K562 (cell line): ENCODE data around the gene VPS37B. TPM values are rescaled to one million over a fixed set of nuclear protein-coding genes. Genes with fewer than 3 reads are reported as not detected.

ENCODE experiments used
- ATAC-seq: fragments of 200-7000 bp; cut with Tn5 transposase; 3 replicates; pipeline ENCODE4 v1.9.1; 2020; ENCODE audit warnings: moderate library complexity
- BruUV-seq: library from RNA; stranded (reverse); fragments of 400-500 nt; replicated peaks from 2 replicates; lab custom pipeline; 2021; lab: Mats Ljungman, UMichigan
- CTCF ChIA-PET: fragments of 300-600 bp; formaldehyde crosslinking; extraction: SDS; loops from one replicate; lab custom pipeline; 2021; ENCODE audit warnings: low intra/inter-chr PET ratio; lab: Yijun Ruan, JAX
- POLR2A ChIA-PET: fragments of 300-600, 350-650 bp; sonication (Branson Sonifier 250); formaldehyde crosslinking; extraction: SDS; loops from one replicate; lab custom pipeline; 2021; ENCODE audit warnings: antibody characterized with exemption, inconsistent platforms; lab: Yijun Ruan, JAX
- DNase-seq, 4 experiments: peaks; one replicate each; pipeline versions ENCODE4 v3.0.0 to v3.0.0-alpha.2; 2011 to 2018; ENCODE audit warnings: low spot score in 3 of 4, mixed read lengths in 3 of 4; ENCODE audit errors: extremely low read depth in 1 of 4
- FAIRE-seq: peaks from 2 replicates; lab custom pipeline; 2011; peaks lifted over from hg19 to GRCh38; lab: Jason Lieb, UNC
- H2AFZ ChIP-seq: 2 replicates; pipeline ENCODE4 v1.6.0; 2011; ENCODE audit warnings: low read depth, low read length, control low read depth, inconsistent platforms
- H3K27ac ChIP-seq: fragments of 200-600 bp; 3 replicates; pipeline ENCODE4 v1.8.0; 2011; ENCODE audit warnings: low read depth, mild to moderate bottlenecking, control low read depth, inconsistent platforms, low read length, moderate library complexity, mixed read lengths; ENCODE audit errors: extremely low read depth
- H3K27me3 ChIP-seq, 2 experiments: fragments of 300-600 bp in 1 of 2; 2 replicates in 1 of 2; 3 replicates in 1 of 2; pipeline versions ENCODE4 v1.6.0 to v1.8.0; 2011; ENCODE audit warnings: inconsistent platforms in 2 of 2, low read length in 2 of 2, mild to moderate bottlenecking in 1 of 2, mixed read lengths in 1 of 2, moderate library complexity in 1 of 2; ENCODE audit not compliant: control insufficient read depth in 2 of 2, insufficient read depth in 2 of 2
- H3K36me3 ChIP-seq: fragments of 300-600 bp; 3 replicates; pipeline ENCODE4 v1.8.0; 2011; ENCODE audit warnings: mild to moderate bottlenecking, low read length, inconsistent platforms; ENCODE audit not compliant: control insufficient read depth, insufficient read depth
- H3K4me1 ChIP-seq, 2 experiments: fragments of 200-600 bp in 1 of 2; replicated peaks in 1 of 2; 2 replicates in 1 of 2; 3 replicates in 1 of 2; pipeline versions ENCODE4 v1.5.1 to v1.8.0; 2011; ENCODE audit warnings: inconsistent platforms in 2 of 2, low read length in 2 of 2, mild to moderate bottlenecking in 1 of 2, mixed read lengths in 1 of 2, moderate library complexity in 1 of 2; ENCODE audit not compliant: control insufficient read depth in 2 of 2, insufficient read depth in 2 of 2
- H3K4me2 ChIP-seq: 2 replicates; pipeline ENCODE4 v1.6.1; 2011; ENCODE audit warnings: low read length, control low read depth, inconsistent platforms, mixed read lengths; ENCODE audit not compliant: insufficient read depth
- H3K4me3 ChIP-seq: fragments of 200-600 bp; sonication (generic), shearing (Covaris generic); 2 replicates; pipeline ENCODE4 v1.5.1; 2016; ENCODE audit warnings: control low read depth, inconsistent platforms
- H3K79me2 ChIP-seq: fragments of 200-600 bp; 3 replicates; pipeline ENCODE4 v1.8.0; 2011; ENCODE audit warnings: low read length, inconsistent platforms; ENCODE audit not compliant: control insufficient read depth, insufficient read depth
- H3K9ac ChIP-seq, 2 experiments: 2 replicates each; pipeline versions ENCODE4 v1.6.0 to v1.6.1; 2011; ENCODE audit warnings: low read depth in 2 of 2, low read length in 2 of 2, control low read depth in 1 of 2, inconsistent platforms in 1 of 2, mild to moderate bottlenecking in 1 of 2, mixed read lengths in 1 of 2; ENCODE audit not compliant: insufficient read depth in 1 of 2
- H3K9me1 ChIP-seq: one replicate; pipeline ENCODE4 v1.6.0; 2011; ENCODE audit warnings: inconsistent platforms, mild to moderate bottlenecking, low read length, moderate library complexity; ENCODE audit not compliant: control insufficient read depth, insufficient read depth
- H3K9me3 ChIP-seq: replicated peaks from 2 replicates; pipeline ENCODE4 v1.5.1; 2011; ENCODE audit warnings: low read depth, low read length, inconsistent platforms; ENCODE audit not compliant: control insufficient read depth, insufficient read depth
- H4K20me1 ChIP-seq: replicated peaks from 2 replicates; pipeline ENCODE4 v1.6.1; 2011; ENCODE audit warnings: low read length, inconsistent platforms, mixed read lengths; ENCODE audit not compliant: control insufficient read depth, insufficient read depth
- CEBPB ChIP-seq: fragments of 450-650 bp; IDR thresholded peaks from 2 replicates; pipeline ENCODE4 v1.6.1; 2016; ENCODE audit warnings: missing genetic modification characterization, missing compliant biosample characterization
- GTF2A2 ChIP-seq: IDR thresholded peaks from 2 replicates; pipeline ENCODE4 v1.6.1; 2016; ENCODE audit warnings: mild to moderate bottlenecking, missing genetic modification characterization, missing compliant biosample characterization
- HLTF ChIP-seq: fragments of 450-650 bp; IDR thresholded peaks from 2 replicates; pipeline ENCODE4 v1.6.1; 2016
- RBM25 ChIP-seq: fragments of 200-400 bp; formaldehyde crosslinking; IDR thresholded peaks from 2 replicates; pipeline ENCODE4 v1.6.1; 2018; ENCODE audit warnings: low read length, low read depth, moderate library complexity; ENCODE audit not compliant: severe bottlenecking
- SREBF2 ChIP-seq: sonication (generic); formaldehyde crosslinking; IDR thresholded peaks from 2 replicates; pipeline ENCODE4 v1.4.0; 2020; ENCODE audit warnings: mild to moderate bottlenecking, missing genetic modification reagents
- ZC3H11A ChIP-seq: IDR thresholded peaks from 2 replicates; pipeline ENCODE4 v1.6.1; 2012; ENCODE audit warnings: low read depth, low read length, improper control_type of control experiment
- WGBS: fragments of 100-300 bp; shearing (Covaris generic); methylation state at CpG from one replicate; pipeline ENCODE4 v1.1.6; 2016; ENCODE audit warnings: low coverage, mixed read lengths; ENCODE audit not compliant: insufficient coverage; ENCODE audit errors: missing lambda C conversion rate; 5-methylcytosine and 5-hydroxymethylcytosine counted together
- in situ Hi-C: fragments of 300-500 bp; cut with MboI; formaldehyde crosslinking; loops from 4 replicates; pipeline ENCODE4 v1.15.0; 2018; ENCODE audit warnings: inconsistent platforms, mixed read lengths
- intact Hi-C: fragments of 100-400 bp; cut with micrococcal nuclease; formaldehyde crosslinking; loops from 2 replicates; pipeline ENCODE4 v1.14.2; 2022
- polyA plus RNA-seq, 8 experiments: library from polyadenylated mRNA; depleted of rRNA in 4 of 8; stranded (reverse) in 5 of 8; unstranded in 3 of 8; fragments of >200 nt; fragmentation: Nextera tagmentation in 2 of 8; fragmentation: Illumina TruSeq in 1 of 8; extraction: Ambion mirVana in 2 of 8; extraction: Trizol in 1 of 8; gene quantifications; 2 replicates each; pipeline versions ENCODE4 v1.2.1 to v1.2.3, GENCODE V29; 2011 to 2014; ENCODE audit warnings: inconsistent platforms in 1 of 8, missing spikeins in 1 of 8
- total RNA-seq, 7 experiments: library from RNA; depleted of rRNA in 6 of 7; stranded (reverse); fragments of >200 nt in 6 of 7; fragmentation: Illumina TruSeq in 2 of 7; extraction: Trizol in 2 of 7; gene quantifications; 2 replicates each; pipeline versions ENCODE4 v1.2.1 to v1.2.3, GENCODE V29; 2011 to 2021; ENCODE audit warnings: low replicate concordance in 1 of 7
- TF ChIP-seq, protein P1 (sequence below): fragments of 200-600 bp; sonication (generic); IDR thresholded peaks from one replicate; pipeline ENCODE4 v1.6.1; 2012; ENCODE audit warnings: mild to moderate bottlenecking, low read depth, low read length, inconsistent platforms

Gene VPS37B
- total and polyA plus RNA-seq, 9 of the 15 experiments (the other 6 are each of a cell fraction or from before 2014, with no cell fraction given), result 0.28 to 37.4 (median 17.9) TPM

GRCh38 chr12:122937622-122938091 is 41.7 kb upstream of the VPS37B start:
- Histone ChIP-seq H3K9me3 (no peaks in the 10 kb centered on the region), H3K27me3 (no peaks in the 10 kb centered on the region), H3K79me2 (no peaks in the 10 kb centered on the region), H3K9ac (no peak overlapping the region), H2AFZ (no peak overlapping the region), H3K9me1 (no peaks in the 10 kb centered on the region), H3K4me2 (no peak overlapping the region), H4K20me1 (no peaks in the 10 kb centered on the region), H3K4me1 (peaks cover 0 to 20% of the 10 kb centered on the region in 2 experiments; a peak in 3 of 5 replicates), H3K27ac (no peak overlapping the region), H3K36me3 (no peaks in the 10 kb centered on the region; the same call in 2 of the 3 replicates), H3K4me3 (no peak overlapping the region)
- TF ChIP-seq, protein P1, sequence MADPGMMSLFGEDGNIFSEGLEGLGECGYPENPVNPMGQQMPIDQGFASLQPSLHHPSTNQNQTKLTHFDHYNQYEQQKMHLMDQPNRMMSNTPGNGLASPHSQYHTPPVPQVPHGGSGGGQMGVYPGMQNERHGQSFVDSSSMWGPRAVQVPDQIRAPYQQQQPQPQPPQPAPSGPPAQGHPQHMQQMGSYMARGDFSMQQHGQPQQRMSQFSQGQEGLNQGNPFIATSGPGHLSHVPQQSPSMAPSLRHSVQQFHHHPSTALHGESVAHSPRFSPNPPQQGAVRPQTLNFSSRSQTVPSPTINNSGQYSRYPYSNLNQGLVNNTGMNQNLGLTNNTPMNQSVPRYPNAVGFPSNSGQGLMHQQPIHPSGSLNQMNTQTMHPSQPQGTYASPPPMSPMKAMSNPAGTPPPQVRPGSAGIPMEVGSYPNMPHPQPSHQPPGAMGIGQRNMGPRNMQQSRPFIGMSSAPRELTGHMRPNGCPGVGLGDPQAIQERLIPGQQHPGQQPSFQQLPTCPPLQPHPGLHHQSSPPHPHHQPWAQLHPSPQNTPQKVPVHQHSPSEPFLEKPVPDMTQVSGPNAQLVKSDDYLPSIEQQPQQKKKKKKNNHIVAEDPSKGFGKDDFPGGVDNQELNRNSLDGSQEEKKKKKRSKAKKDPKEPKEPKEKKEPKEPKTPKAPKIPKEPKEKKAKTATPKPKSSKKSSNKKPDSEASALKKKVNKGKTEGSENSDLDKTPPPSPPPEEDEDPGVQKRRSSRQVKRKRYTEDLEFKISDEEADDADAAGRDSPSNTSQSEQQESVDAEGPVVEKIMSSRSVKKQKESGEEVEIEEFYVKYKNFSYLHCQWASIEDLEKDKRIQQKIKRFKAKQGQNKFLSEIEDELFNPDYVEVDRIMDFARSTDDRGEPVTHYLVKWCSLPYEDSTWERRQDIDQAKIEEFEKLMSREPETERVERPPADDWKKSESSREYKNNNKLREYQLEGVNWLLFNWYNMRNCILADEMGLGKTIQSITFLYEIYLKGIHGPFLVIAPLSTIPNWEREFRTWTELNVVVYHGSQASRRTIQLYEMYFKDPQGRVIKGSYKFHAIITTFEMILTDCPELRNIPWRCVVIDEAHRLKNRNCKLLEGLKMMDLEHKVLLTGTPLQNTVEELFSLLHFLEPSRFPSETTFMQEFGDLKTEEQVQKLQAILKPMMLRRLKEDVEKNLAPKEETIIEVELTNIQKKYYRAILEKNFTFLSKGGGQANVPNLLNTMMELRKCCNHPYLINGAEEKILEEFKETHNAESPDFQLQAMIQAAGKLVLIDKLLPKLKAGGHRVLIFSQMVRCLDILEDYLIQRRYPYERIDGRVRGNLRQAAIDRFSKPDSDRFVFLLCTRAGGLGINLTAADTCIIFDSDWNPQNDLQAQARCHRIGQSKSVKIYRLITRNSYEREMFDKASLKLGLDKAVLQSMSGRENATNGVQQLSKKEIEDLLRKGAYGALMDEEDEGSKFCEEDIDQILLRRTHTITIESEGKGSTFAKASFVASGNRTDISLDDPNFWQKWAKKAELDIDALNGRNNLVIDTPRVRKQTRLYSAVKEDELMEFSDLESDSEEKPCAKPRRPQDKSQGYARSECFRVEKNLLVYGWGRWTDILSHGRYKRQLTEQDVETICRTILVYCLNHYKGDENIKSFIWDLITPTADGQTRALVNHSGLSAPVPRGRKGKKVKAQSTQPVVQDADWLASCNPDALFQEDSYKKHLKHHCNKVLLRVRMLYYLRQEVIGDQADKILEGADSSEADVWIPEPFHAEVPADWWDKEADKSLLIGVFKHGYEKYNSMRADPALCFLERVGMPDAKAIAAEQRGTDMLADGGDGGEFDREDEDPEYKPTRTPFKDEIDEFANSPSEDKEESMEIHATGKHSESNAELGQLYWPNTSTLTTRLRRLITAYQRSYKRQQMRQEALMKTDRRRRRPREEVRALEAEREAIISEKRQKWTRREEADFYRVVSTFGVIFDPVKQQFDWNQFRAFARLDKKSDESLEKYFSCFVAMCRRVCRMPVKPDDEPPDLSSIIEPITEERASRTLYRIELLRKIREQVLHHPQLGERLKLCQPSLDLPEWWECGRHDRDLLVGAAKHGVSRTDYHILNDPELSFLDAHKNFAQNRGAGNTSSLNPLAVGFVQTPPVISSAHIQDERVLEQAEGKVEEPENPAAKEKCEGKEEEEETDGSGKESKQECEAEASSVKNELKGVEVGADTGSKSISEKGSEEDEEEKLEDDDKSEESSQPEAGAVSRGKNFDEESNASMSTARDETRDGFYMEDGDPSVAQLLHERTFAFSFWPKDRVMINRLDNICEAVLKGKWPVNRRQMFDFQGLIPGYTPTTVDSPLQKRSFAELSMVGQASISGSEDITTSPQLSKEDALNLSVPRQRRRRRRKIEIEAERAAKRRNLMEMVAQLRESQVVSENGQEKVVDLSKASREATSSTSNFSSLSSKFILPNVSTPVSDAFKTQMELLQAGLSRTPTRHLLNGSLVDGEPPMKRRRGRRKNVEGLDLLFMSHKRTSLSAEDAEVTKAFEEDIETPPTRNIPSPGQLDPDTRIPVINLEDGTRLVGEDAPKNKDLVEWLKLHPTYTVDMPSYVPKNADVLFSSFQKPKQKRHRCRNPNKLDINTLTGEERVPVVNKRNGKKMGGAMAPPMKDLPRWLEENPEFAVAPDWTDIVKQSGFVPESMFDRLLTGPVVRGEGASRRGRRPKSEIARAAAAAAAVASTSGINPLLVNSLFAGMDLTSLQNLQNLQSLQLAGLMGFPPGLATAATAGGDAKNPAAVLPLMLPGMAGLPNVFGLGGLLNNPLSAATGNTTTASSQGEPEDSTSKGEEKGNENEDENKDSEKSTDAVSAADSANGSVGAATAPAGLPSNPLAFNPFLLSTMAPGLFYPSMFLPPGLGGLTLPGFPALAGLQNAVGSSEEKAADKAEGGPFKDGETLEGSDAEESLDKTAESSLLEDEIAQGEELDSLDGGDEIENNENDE, result no peak
- TF ChIP-seq GTF2A2 (tag), result no peak
- TF ChIP-seq SREBF2 (CRISPR knock-in tag), result no peak
- TF ChIP-seq HLTF, result 0 out of 2 replicates have a peak, but pooled peaks have one; percentile 39
- 0 out of 2 replicates have a peak, but pooled peaks have one; percentile 19 for TF ChIP-seq CEBPB (tag)
- no peak for TF ChIP-seq ZC3H11A
- TF ChIP-seq RBM25, result peak; percentile 86
- ATAC-seq (no peak), FAIRE-seq (no peak), DNase-seq (no peak)
- 30% methylated on average over 3 of the region's 3 CpGs for WGBS
- in situ Hi-C loops, result no loop called here
- CTCF ChIA-PET, result no interaction called here
- no TSS peak for BruUV-seq
- intact Hi-C loops, result no loop called here
- POLR2A ChIA-PET, result no interaction called here
